NCI-H187 (cell line): Measurements from ENCODE around the gene RASGRF2.
"Not testable (repeated sequence)": the region's sequence is repeated elsewhere in the genome, so short reads cannot be mapped to it uniquely, and the experiment has no call there.

ENCODE experiments used
- DNase-seq, 2 experiments: peaks; one replicate each; lab custom pipeline; 2025; lab: John Stamatoyannopoulos, UW

Gene RASGRF2

GRCh38 chr5:81241961-81242648 lies 281.9 kb downstream of the RASGRF2 start:
- DNase-seq, result no peak

- peak; percentile 32 to 61 for DNase-seq
Measured at GRCh38 chr5:81242906-81243436, 282.8 kb downstream of the RASGRF2 start.

- DNase-seq, result no peak
Measured at GRCh38 chr5:81244451-81244850, 284.3 kb downstream of the RASGRF2 start.

GRCh38 chr5:81245871-81246235 lies 285.7 kb downstream of the RASGRF2 start:
- DNase-seq, result no peak

- DNase-seq, result no peak
Measured at GRCh38 chr5:81246697-81247096, 286.5 kb downstream of the RASGRF2 start.

GRCh38 chr5:81247441-81247972 lies 287.3 kb downstream of the RASGRF2 start:
- DNase-seq, result no peak

GRCh38 chr5:81249240-81249639 lies 289.1 kb downstream of the RASGRF2 start:
- DNase-seq, result no peak

GRCh38 chr5:81250004-81250403 lies 289.8 kb downstream of the RASGRF2 start:
- DNase-seq, result no peak

- DNase-seq, result no peak
Measured at GRCh38 chr5:81251922-81252321, 291.8 kb downstream of the RASGRF2 start.

- no peak for DNase-seq
Measured at GRCh38 chr5:81252904-81253303, 292.7 kb downstream of the RASGRF2 start.

- no peak for DNase-seq
Measured at GRCh38 chr5:81253875-81254274, 293.7 kb downstream of the RASGRF2 start.

GRCh38 chr5:81254886-81255559 lies 294.9 kb downstream of the RASGRF2 start:
- DNase-seq, result no peak

- no peak for DNase-seq
Measured at GRCh38 chr5:81256766-81257165, 296.6 kb downstream of the RASGRF2 start.

- not testable (repeated sequence) for DNase-seq
Measured at GRCh38 chr5:81262796-81263195, 302.6 kb downstream of the RASGRF2 start.

GRCh38 chr5:81265101-81265500 lies 304.9 kb downstream of the RASGRF2 start:
- no peak for DNase-seq

- DNase-seq, result no peak
Measured at GRCh38 chr5:81268521-81269196, 308.5 kb downstream of the RASGRF2 start.

GRCh38 chr5:81269751-81270393 lies 309.7 kb downstream of the RASGRF2 start:
- DNase-seq, result no peak

GRCh38 chr5:81270394-81271027 lies 310.3 kb downstream of the RASGRF2 start:
- DNase-seq, result not testable (repeated sequence)
